Measurements from ENCODE around the gene GABRD.

Gene GABRD

DNA sequence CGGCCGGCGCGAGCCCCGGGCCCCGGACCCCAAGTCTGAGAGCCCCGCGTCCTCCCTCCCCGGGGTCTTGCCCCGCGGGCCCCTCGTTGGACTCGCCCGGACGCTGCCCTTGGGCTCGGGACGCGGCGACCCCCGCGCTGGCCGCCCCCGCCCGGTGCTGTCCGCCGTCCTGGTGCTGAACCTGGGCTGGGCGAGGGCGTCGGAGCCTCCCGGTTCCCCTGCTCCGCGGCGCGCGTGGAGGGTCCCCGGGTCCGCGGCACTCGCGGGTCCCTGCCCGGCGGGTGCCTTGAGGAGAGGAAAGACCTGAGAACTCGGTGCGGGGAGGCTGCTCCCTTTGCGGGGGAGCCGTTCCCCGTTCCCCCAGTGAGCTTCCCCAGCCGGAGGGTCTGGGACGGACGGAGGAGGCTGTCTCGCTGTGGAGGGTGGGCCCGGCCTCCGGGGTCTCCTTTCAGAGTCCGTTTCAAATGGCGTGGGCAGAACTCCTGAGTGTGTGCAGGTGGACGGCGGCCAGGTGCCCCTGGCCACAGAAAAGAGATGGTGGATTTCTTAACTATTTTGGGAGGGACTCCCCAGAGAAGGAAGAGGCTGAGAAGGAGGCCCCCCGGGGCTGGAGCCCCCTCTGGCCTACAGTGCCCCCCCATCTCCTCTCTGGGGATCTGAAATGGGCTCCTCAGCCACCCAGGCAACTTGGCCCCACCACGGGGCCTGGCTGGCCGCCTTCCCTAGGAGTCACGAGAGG is 595 bp downstream of the GABRD start:
- H3K4me1 Mint-ChIP-seq (ENCODE audit: low read depth), result peaks cover 3% of the 10 kb centered on the region
- H3K27me3 Mint-ChIP-seq, result peaks cover 83% of the 10 kb centered on the region
- DNase-seq, result no peak
- H3K4me3 Mint-ChIP-seq, result no peak overlapping the region
- no peaks in the 10 kb centered on the region for H3K9me3 Mint-ChIP-seq
- H3K27ac Mint-ChIP-seq, result no peak overlapping the region
- no peaks in the 10 kb centered on the region for H3K36me3 Mint-ChIP-seq (ENCODE audit: low read depth)

DNA sequence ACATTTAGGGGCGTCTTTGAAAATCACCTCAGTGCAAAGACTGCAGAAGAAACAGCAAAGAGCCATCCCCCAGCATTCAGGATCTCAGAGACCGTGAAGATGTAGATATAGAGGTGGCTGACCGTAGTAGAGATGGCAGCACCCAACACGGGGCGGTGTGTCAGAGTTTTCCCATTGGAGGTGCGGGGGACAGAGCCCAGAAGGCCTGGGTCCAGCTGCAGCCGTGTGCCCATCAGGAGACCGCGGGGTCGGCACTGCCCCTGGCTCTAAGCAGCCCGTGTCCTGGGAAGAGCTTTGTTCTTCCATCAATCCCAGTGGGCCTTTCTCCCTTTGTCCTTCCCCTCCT is 1.1 kb downstream of the GABRD start:
- H3K27me3 Mint-ChIP-seq, result peaks cover 78% of the 10 kb centered on the region
- no peak overlapping the region for H3K4me3 Mint-ChIP-seq
- no peaks in the 10 kb centered on the region for H3K9me3 Mint-ChIP-seq
- H3K36me3 Mint-ChIP-seq (ENCODE audit: low read depth), result no peaks in the 10 kb centered on the region
- no peak overlapping the region for H3K27ac Mint-ChIP-seq
- DNase-seq, result no peak
- H3K4me1 Mint-ChIP-seq (ENCODE audit: low read depth), result peaks cover 3% of the 10 kb centered on the region

DNA sequence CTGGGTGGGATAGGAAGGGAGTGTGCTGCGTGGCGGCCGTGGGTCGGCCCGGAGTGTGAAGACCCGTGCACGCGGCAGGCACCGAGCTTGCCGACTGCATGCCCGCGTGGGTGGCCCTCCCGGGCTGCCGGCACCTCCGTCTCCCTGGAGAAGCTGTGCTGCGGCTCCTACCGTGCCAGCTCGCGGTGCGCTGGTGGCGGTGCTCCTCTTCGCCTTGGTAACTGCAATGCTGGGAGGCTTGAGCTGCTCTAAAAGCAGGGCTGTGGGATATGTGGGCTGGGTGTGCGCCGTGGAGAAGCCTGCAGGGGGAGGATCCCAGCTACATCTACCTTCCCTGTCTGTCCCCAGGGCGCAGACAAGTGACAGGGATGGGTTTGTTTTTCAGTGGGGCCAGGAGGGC is 2.4 kb downstream of the GABRD start:
- no peaks in the 10 kb centered on the region for H3K9me3 Mint-ChIP-seq
- H3K36me3 Mint-ChIP-seq (ENCODE audit: low read depth), result no peaks in the 10 kb centered on the region
- H3K27ac Mint-ChIP-seq, result no peak overlapping the region
- H3K4me3 Mint-ChIP-seq, result no peak overlapping the region
- peaks cover 5% of the 10 kb centered on the region for H3K4me1 Mint-ChIP-seq (ENCODE audit: low read depth)
- H3K27me3 Mint-ChIP-seq, result peaks cover 67% of the 10 kb centered on the region
- DNase-seq, result no peak

DNA sequence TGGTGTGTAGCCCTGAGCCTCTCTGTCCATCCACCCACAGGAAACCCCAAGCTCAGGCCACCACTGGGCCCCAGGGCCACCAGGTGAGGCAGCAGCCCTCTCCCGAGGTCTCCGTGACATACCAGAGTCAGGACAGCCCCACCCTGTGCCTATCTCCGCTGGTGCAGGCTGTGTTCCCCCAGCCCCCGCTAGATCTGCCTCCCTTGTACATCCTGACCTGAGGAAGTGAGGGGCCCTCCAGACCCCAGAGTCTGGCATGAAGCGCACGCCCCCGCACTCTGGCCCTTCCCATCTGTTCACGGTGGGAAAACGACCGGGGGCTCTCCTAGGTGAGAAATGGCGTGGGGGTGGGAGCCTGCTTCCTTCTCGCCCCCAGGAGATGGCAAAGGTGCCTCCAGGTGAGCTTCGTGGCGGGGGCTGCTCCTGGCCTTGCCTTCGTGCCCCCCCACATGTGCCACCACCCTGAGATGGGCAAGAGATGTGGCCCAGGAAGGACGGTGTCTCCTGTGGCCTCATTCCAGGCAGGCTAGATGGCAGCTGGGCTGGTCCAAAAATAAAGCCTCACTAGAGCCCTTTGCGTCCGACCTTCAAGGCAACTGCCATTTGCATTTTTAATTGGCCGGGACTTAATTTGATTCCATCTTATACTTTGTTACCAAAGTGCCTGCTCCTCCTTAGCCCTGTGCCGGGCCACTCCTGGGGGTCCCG is 3.1 kb downstream of the GABRD start:
- H3K27me3 Mint-ChIP-seq, result peaks cover 60% of the 10 kb centered on the region
- H3K27ac Mint-ChIP-seq, result no peak overlapping the region
- H3K4me3 Mint-ChIP-seq, result no peak overlapping the region
- H3K9me3 Mint-ChIP-seq, result no peaks in the 10 kb centered on the region
- peaks cover 5% of the 10 kb centered on the region for H3K4me1 Mint-ChIP-seq (ENCODE audit: low read depth)
- DNase-seq, result no peak
- no peaks in the 10 kb centered on the region for H3K36me3 Mint-ChIP-seq (ENCODE audit: low read depth)

DNA sequence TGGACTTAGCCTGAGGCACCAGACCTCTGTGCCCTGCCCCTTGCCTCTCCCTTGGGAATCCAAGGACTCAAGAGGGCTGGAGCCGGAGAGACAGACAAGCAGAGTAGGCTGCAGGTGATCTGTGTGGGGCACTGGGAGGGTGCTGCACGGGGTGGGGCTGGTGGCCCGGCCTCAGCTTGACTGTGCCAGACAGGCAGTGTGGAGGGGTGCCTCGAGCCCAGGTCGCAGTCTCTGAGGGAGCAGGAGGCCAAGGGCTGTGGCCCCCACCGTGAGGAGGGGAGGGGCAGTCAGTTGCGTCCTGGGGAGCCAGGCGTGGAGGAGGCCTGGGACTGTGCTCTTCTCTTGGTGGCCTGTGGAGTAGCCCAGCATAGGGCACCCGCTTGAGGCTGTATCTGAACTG is 4.0 kb downstream of the GABRD start:
- Mint-ChIP-seq H3K9me3 (no peaks in the 10 kb centered on the region), H3K4me1 (ENCODE audit: low read depth) (peaks cover 5% of the 10 kb centered on the region), H3K27ac (no peak overlapping the region), H3K36me3 (ENCODE audit: low read depth) (no peaks in the 10 kb centered on the region), H3K27me3 (peaks cover 51% of the 10 kb centered on the region), H3K4me3 (no peak overlapping the region)
- DNase-seq, result no peak

DNA sequence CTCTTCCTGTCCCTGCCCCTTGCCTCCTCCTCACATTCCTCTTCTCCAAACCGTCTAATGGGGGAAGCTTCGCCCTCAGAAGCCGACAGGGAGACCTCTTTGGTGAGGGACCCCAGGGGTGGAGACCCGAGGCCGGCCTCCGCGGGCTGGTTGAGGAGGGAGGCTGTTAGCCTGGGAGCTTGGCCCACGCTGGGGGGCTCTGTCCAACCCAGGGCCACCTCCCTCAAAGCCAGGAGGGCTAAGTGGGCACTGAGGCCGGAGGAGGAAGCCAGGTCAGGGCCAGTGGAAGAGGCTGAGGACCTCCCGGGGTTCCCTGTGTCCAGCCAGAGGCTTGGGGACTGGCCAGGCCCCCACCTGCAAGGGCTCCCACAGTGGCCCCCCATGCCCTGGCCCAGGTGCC is 5.3 kb downstream of the GABRD start:
- Mint-ChIP-seq H3K4me3 (no peak overlapping the region), H3K36me3 (ENCODE audit: low read depth) (no peaks in the 10 kb centered on the region), H3K9me3 (no peaks in the 10 kb centered on the region), H3K4me1 (ENCODE audit: low read depth) (peaks cover 2% of the 10 kb centered on the region), H3K27ac (no peak overlapping the region), H3K27me3 (peaks cover 45% of the 10 kb centered on the region)
- DNase-seq, result no peak

DNA sequence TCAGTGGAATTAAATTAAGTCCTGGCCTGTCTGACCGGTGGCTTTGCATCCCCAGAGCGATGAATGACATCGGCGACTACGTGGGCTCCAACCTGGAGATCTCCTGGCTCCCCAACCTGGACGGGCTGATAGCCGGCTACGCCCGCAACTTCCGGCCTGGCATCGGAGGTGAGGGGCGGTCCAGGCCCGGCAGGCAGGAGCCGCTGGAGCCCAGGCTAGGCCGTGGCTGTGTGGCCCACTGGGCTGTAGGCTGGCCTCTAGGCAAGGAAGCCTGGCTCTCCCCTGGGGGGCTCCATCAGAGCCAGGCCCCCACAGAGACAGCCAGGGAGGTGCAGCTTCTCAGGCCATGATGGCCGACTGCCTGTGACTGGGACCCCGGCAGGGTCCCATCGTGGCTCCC is 5.7 kb downstream of the GABRD start:
- H3K4me1 Mint-ChIP-seq (ENCODE audit: low read depth), result peaks cover 2% of the 10 kb centered on the region
- no peak overlapping the region for H3K27ac Mint-ChIP-seq
- no peaks in the 10 kb centered on the region for H3K36me3 Mint-ChIP-seq (ENCODE audit: low read depth)
- H3K9me3 Mint-ChIP-seq, result no peaks in the 10 kb centered on the region
- DNase-seq, result no peak
- peaks cover 44% of the 10 kb centered on the region for H3K27me3 Mint-ChIP-seq
- H3K4me3 Mint-ChIP-seq, result no peak overlapping the region

DNA sequence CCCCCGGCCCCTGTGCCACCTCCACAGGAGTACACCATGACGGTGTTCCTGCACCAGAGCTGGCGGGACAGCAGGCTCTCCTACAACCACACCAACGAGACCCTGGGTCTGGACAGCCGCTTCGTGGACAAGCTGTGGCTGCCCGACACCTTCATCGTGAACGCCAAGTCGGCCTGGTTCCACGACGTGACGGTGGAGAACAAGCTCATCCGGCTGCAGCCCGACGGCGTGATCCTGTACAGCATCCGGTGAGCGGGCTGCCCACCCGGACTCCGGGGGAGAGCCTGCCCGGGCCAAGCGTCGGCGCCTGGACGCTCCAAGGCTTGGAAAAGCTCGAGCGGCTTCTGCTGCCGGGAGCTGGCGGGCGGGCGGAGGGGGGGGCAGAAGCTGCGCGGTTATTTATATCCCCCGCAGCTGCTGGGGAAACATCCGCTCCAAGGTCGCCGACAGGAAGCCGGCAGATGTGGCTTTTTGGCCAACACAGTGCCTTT is 6.4 kb downstream of the GABRD start:
- peaks cover 37% of the 10 kb centered on the region for H3K27me3 Mint-ChIP-seq
- no peak for DNase-seq
- peaks cover 2% of the 10 kb centered on the region for H3K4me1 Mint-ChIP-seq (ENCODE audit: low read depth)
- H3K9me3 Mint-ChIP-seq, result no peaks in the 10 kb centered on the region
- no peak overlapping the region for H3K27ac Mint-ChIP-seq
- no peaks in the 10 kb centered on the region for H3K36me3 Mint-ChIP-seq (ENCODE audit: low read depth)
- H3K4me3 Mint-ChIP-seq, result no peak overlapping the region

DNA sequence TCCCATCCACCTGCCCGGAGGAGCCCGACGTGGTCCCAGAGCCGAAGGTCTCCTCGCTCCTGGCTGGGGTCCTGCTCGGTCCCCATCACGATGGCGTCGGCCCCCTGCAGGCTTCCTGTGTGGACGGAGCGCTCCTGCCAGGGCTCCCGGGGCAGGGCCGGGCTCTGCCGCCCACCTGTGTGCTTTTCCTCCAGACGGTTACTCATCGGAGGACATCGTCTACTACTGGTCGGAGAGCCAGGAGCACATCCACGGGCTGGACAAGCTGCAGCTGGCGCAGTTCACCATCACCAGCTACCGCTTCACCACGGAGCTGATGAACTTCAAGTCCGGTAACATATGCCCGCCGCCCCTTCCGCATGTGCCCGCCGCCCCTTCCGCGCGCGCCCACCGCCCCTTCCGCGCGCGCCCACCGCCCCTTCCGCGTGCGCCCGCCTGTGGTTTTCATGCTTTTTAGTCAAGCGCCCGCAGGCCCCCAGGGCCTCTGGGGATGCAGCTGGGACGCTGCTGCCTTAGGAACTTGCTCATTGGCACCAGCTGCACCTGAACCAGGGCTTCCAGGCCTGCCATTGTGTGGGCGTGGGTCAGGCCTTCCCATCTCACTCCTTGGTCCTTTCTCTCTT is 8.9 kb downstream of the GABRD start:
- H3K4me3 Mint-ChIP-seq, result no peak overlapping the region
- no peak for DNase-seq
- no peak overlapping the region for H3K27ac Mint-ChIP-seq
- H3K36me3 Mint-ChIP-seq (ENCODE audit: low read depth), result no peaks in the 10 kb centered on the region
- H3K9me3 Mint-ChIP-seq, result no peaks in the 10 kb centered on the region
- H3K4me1 Mint-ChIP-seq (ENCODE audit: low read depth), result peaks cover 2% of the 10 kb centered on the region
- H3K27me3 Mint-ChIP-seq, result peaks cover 12% of the 10 kb centered on the region

DNA sequence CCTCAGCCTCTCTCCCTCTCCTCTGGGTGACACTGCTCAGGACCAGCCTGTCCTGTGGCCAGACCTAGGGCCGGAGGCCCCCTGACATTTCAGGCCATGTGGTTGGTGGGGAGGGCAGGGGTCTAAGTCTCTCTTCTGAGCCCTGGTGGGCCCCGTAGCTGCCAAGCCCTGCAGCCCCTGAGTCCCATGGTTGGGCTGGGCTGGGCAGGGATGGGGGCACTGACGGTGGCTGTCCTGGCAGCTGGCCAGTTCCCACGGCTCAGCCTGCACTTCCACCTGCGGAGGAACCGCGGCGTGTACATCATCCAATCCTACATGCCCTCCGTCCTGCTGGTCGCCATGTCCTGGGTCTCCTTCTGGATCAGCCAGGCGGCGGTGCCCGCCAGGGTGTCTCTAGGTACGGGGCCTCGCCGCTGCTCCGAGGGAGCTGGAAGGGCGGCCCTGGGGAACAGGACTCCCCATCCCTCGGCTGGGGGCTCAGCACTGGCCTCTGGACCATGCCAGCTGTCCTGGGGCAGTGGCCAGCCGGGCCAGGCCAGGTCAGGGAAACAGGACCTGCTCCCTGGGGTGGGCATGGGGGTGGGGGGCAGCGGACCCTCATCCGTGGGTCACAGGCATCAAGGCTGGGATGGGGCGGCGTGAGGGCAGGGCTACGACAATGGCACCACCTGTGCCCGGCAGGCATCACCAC is 9.9 kb downstream of the GABRD start:
- Mint-ChIP-seq H3K36me3 (ENCODE audit: low read depth) (no peaks in the 10 kb centered on the region), H3K27ac (no peak overlapping the region), H3K27me3 (peaks cover 3% of the 10 kb centered on the region), H3K9me3 (no peaks in the 10 kb centered on the region), H3K4me1 (ENCODE audit: low read depth) (peaks cover 2% of the 10 kb centered on the region), H3K4me3 (no peak overlapping the region)
- no peak for DNase-seq

DNA sequence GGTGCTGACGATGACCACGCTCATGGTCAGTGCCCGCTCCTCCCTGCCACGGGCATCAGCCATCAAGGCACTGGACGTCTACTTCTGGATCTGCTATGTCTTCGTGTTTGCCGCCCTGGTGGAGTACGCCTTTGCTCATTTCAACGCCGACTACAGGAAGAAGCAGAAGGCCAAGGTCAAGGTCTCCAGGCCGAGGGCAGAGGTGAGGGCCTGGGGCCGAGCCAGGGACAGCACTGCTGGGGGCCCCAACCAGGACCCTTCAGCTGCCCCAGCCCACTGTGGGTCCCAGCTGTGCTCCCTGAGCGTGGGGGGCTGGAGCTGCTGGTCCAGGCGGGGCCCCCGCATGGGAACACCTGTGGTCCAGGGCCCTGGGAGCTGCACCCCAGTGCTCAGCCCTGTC is 10.4 kb downstream of the GABRD start:
- no peak overlapping the region for H3K27ac Mint-ChIP-seq
- peaks cover 2% of the 10 kb centered on the region for H3K4me1 Mint-ChIP-seq (ENCODE audit: low read depth)
- DNase-seq, result no peak
- H3K9me3 Mint-ChIP-seq, result no peaks in the 10 kb centered on the region
- H3K27me3 Mint-ChIP-seq, result no peaks in the 10 kb centered on the region
- H3K36me3 Mint-ChIP-seq (ENCODE audit: low read depth), result no peaks in the 10 kb centered on the region
- no peak overlapping the region for H3K4me3 Mint-ChIP-seq

DNA sequence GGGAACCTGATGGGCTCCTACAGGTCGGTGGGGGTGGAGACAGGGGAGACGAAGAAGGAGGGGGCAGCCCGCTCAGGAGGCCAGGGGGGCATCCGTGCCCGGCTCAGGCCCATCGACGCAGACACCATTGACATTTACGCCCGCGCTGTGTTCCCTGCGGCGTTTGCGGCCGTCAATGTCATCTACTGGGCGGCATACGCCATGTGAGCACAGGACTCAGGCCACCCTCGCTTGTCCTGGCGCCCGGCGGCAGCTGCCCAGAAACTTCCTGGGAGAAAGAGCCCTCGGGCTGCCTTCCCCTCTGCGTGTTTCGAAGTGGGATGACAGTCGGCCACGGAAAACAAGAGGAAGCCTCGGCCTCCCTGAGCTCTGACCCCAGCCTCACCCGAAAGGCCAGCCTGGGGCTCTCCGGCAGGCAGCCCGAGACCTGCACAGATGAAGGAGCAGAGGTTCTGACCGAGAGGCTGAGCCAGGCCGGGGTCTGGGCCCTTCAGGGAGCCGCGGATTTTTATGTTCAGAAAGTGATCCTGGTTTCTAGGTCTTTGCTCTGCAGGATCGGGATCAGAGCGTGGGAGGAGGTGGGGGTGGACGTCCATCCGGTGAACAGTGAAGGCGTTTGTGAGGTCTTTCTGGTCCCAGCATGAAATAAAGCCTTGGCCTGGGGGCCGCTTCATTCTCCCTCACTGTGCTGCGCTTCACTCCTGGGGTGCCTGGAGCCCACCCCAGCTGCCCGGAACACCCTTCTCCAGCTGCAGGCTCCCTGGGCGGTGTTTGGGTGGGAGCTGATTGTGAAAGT is 11.1 kb downstream of the GABRD start:
- Mint-ChIP-seq H3K9me3 (no peaks in the 10 kb centered on the region), H3K27me3 (no peaks in the 10 kb centered on the region), H3K4me3 (no peak overlapping the region), H3K4me1 (ENCODE audit: low read depth) (peaks cover 2% of the 10 kb centered on the region), H3K27ac (no peak overlapping the region), H3K36me3 (ENCODE audit: low read depth) (no peaks in the 10 kb centered on the region)
- no peak for DNase-seq

DNA sequence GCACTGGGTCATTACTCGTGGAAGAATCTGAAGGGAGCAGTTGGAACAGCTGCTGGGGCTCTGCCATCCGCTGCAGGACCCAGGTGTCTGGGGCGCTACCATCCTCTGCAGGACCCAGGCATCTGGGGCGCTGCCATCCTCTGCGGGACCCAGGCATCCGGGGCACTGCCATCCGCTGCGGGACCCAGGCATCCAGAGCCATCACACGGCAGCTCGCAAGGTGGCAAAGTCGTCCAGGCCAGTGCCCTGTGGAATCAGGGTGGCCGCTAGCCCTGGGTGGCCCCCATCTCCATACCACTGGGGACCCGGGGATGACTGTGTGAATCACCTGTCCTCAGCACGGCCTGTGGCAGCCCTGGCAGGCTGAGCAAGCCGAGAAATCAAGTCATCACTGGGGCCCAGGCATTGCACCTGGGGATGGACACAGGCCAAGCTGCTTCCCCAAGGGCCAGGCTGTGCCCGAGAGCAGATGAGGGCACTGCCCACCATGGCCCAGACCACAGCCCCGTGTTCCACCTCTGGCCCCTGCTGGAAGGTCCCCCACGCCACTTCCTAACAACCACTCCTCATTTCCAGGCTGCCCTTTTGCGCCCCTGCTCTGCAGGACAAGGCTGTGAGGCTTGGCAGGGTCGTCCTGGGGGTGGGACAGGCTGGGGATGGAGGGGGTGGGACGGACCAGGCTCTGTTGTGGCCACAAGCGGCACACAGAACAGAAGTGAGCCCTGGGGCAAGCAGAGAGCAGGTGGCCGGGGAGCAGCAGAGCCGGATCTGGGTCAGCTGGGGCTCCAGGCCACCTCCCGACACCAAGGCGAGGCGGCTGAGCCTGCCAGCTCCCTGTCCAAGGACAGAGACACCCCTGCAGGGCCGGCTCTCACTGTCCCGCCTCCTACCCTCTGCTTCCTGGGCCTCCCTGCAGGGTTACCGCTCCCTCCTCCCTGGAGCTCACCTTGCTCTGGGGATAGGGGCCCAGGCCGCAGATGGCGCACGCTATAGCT is 12.7 kb downstream of the GABRD start:
- no peaks in the 10 kb centered on the region for H3K4me1 Mint-ChIP-seq (ENCODE audit: low read depth)

More for the DNA sequence above, 12.7 kb downstream of the GABRD start:
- no peak for DNase-seq
- H3K27me3 Mint-ChIP-seq, result no peaks in the 10 kb centered on the region
- no peaks in the 10 kb centered on the region for H3K9me3 Mint-ChIP-seq
- no peak overlapping the region for H3K27ac Mint-ChIP-seq
- H3K36me3 Mint-ChIP-seq (ENCODE audit: low read depth), result no peaks in the 10 kb centered on the region
- no peak overlapping the region for H3K4me3 Mint-ChIP-seq

Measured in activated T-cell treated with anti-CD3 and anti-CD28 coated beads, Interleukin-2, amount 50 U/mL, for 24 hours (primary cell).